ENCODE measurements around the gene LGALSL.

The LGALSL gene

DNA sequence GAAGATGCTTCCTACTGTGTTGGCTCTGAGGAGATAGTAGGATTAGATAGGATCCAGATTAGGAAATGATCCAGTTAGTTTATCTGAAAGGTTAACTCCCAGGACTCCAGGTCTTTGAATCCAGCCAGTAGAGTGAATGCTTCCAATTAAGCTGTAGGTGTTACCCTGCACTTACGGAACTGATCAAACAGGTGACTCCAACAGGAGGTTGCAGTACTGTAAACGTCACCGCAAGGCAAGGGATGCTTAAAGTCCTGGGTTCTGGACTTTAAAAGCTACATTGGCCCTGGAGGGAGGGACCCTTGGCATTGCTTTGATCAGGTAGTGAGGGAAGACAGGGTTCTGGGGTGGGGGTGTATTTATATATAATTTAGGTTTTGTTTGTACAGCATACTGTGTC lies 5.6 kb downstream of the LGALSL start:
- Histone ChIP-seq H3K4me1 (no peaks in the 10 kb centered on the region), H3K27me3 (no peaks in the 10 kb centered on the region), H3K9me3 (no peaks in the 10 kb centered on the region), H3K36me3 (no peaks in the 10 kb centered on the region), H3K4me3 (ENCODE audit: low read depth, low read length) (no peak overlapping the region)
- DNase-seq: no peak
- no peak for TF ChIP-seq CTCF (IDR thresholded peaks at IDR 0.05; ENCODE audit: low read depth, low read length)

DNA sequence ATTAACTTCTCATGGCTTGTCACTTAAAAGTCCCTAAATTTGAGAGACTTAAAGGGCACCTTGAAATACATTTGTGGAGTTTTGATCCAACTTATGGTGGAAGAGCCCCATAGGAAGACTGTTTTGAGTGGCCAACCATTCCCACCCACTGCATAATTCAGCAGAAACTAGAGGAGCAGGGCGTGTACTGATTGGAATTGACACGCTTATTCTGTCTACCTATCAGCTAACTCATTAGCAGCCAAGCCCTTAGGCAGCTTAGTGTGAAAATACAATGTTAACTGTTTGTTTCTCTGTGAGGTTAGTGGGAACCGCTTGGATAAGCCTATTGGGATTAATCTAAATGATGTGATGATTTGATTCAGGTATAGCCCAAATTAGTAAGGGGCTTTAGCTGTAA lies 6.4 kb downstream of the LGALSL start:
- H3K27me3 ChIP-seq: no peaks in the 10 kb centered on the region
- no peaks in the 10 kb centered on the region for H3K4me1 ChIP-seq
- H3K4me3 ChIP-seq (ENCODE audit: low read depth, low read length): no peak overlapping the region
- H3K9me3 ChIP-seq: no peaks in the 10 kb centered on the region
- no peaks in the 10 kb centered on the region for H3K36me3 ChIP-seq
- DNase-seq: no peak
- TF ChIP-seq CTCF (IDR thresholded peaks at IDR 0.05; ENCODE audit: low read depth, low read length): no peak

DNA sequence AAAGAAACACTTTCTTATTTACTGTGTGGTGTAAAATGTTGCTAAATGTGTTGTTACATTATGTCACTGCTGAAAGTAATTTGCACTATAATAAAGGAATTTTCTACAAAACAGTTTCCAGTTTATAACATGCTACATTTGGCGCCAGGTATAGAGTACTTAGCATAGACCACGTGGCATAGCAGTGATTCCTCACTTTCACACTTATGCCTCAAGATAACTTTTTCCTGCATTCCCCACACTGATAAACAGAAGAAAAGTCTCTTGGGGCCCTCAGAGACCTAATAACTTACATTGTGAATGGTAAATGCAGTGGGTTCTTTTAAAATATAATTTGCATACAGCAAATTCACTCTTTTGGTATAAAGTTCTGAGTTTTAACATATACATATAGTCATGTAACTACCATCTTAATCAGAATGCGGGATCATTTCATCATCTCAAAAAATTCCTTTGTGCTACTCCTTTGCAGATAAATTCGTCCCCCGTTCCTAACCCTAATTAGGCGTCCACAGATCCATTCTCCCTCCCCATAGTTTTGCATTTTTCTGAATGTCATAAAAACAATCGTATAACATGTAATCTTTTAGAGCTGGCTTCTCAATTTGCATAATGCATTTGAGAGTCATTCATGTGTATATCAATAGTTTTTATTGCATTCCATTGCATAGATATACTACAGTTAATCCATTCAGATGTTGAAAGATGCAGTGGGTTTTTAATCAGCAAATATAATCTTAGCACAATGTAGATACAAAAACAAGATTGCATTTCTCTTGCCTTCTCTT lies 7.5 kb downstream of the LGALSL start:
- no peak for TF ChIP-seq CTCF (IDR thresholded peaks at IDR 0.05; ENCODE audit: low read depth, low read length)
- Histone ChIP-seq H3K36me3 (no peaks in the 10 kb centered on the region), H3K4me1 (no peaks in the 10 kb centered on the region), H3K4me3 (ENCODE audit: low read depth, low read length) (no peak overlapping the region), H3K27me3 (no peaks in the 10 kb centered on the region), H3K9me3 (no peaks in the 10 kb centered on the region)
- DNase-seq: no peak

GRCh38 chr2:64462171-64462570 lies 8.2 kb downstream of the LGALSL start:
- Histone ChIP-seq H3K4me3 (ENCODE audit: low read depth, low read length) (no peak overlapping the region), H3K36me3 (no peaks in the 10 kb centered on the region), H3K4me1 (no peaks in the 10 kb centered on the region), H3K9me3 (no peaks in the 10 kb centered on the region), H3K27me3 (no peaks in the 10 kb centered on the region)
- no peak for TF ChIP-seq CTCF (IDR thresholded peaks at IDR 0.05; ENCODE audit: low read depth, low read length)
- DNase-seq: no peak

DNA sequence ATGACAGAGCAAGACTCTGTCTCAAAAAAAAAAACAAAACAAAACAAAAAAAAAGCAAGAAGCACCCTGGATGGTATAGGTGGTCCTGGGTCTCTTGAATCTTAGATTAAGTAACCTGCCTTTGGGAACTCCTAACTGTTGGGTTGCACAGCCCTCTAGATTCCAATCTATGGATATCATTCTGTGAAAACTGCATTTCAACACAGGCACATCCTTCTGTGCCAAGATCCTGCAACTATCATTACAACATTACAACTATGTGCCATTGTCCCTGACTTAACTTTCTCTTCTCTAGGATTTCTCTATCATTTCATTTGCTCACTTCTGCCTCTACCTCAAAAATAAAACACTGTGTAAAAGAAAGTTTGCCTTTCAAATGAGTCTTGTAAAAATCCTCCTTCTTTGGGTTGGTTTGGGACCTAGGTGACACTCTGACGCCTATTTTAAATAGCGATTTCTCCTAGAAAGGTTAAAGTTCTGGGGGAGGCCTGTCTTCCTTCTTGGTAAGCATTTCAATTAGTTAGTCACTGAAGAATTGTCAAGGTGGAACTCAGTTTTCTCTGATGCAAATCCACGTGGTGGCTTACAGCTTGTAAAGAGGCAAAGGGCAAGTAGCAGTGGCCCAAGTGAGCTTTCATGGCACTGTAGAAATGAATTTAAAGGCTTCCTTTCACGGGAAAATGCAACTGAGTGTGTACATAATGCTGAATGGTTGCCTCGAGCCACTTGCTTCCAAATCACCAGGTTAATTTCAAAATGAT lies 9.2 kb downstream of the LGALSL start:
- Histone ChIP-seq H3K27me3 (no peaks in the 10 kb centered on the region), H3K4me3 (ENCODE audit: low read depth, low read length) (no peak overlapping the region), H3K4me1 (no peaks in the 10 kb centered on the region), H3K9me3 (no peaks in the 10 kb centered on the region), H3K36me3 (no peaks in the 10 kb centered on the region)
- no peak for DNase-seq
- TF ChIP-seq CTCF (IDR thresholded peaks at IDR 0.05; ENCODE audit: low read depth, low read length): no peak

GRCh38 chr2:64463781-64464180 lies 9.8 kb downstream of the LGALSL start:
- Histone ChIP-seq H3K27me3 (no peaks in the 10 kb centered on the region), H3K4me3 (ENCODE audit: low read depth, low read length) (no peak overlapping the region), H3K9me3 (no peaks in the 10 kb centered on the region), H3K36me3 (no peaks in the 10 kb centered on the region), H3K4me1 (no peaks in the 10 kb centered on the region)
- no peak for TF ChIP-seq CTCF (IDR thresholded peaks at IDR 0.05; ENCODE audit: low read depth, low read length)
- DNase-seq: no peak
